ENCODE results near the gene IFNG-AS1.

IFNG-AS1 gene

DNA sequence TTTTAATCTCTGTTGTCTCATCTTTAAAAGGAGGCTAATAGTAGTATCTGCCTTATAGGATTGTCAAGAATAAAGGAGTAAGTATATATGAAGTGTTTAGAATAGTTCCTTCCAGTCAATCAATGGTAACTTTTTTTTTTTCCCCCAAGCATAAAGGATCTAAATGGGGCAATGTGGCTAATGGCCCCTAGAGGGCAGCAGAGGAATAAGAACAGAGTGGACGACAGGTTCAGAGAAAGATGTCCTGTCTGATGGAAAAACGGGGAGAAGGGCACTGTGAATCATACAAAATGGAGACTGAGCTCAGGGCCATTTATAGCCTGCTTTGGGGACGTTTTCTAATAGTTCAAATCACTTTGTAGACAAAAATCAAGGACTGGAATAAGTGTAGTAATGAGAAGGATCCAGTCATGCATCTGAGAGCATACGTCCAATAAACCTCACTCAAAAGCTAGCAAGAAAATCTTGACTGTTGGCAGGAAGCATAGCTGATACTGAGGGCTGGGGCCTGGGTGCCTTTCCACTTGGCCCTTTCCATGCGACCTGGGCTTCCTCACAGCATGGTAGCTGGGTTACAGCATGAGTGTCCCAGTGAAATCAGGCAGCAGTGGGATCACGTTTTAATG is 51.3 kb downstream of the IFNG-AS1 start:
- DNase-seq = peak; percentile 53

DNA sequence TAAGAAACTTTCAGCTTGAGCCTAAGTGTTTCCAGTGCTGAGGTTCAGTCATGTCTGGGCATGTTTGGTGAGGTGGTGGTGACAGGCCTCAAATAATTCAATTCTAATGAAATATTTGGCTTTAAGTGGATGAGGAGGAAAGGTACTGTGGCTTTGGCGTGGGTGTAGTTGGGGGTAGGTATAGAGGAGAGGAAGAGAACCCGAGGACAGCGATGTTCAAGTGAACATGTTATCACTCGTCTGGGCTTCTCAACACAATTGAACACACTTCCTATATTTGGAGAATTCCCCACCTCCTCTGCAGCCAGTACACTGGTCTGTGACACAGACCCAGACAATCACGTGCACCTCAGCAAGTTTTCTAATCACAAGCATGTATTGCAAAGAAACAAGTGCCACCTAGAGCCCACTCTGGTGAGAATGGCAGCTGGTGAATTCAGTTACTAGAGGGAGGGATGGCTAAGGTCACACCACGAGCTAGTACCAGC is 53.0 kb downstream of the IFNG-AS1 start:
- no peak for DNase-seq

DNA sequence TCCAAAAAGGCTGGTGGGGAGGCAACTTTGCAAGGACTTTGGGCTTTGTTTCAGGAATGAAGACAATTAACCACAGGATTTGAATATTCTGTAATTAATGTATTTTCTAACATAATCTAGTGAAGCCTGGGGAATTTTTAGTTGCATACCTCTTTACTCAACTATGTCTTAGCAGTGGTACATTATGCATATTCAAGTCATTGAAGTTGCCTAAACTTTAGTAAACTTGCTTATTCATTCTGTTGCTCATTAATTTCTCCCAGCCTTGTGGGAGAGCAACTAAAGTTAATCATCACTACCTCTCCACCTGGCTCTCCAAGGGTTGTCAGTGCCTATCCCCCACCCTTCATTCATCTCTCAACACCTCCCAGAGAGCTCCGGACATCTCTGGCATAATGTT is 54.2 kb downstream of the IFNG-AS1 start:
- DNase-seq = no peak

DNA sequence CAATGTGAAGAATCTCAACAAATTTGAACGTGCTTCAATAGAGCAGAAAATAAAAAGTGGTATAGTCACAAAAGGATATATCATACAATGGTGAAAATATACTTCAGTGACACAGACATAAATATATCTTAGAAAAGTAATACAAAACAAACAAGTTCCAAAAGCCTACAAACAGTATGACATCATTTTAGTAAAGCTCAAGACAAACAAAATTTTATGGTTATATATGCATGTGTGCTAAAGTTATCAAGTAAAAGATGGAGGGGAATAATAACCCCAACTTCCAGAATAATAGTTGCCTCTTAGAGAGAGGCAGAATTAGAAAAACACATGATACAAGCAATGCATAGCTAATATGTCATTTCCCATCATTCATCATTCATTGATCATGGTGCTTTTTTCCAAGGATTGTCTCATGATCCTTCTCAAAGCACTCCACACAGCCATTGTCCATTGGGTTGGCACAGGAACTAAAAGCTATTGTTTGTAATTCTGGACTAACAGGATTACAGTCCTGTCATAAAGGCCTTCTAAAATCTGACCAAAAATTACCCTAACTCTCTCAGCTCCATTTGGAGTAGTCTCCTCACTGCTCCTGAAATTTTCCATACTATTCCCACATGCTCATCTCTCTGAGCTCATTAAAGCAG is 59.5 kb downstream of the IFNG-AS1 start:
- DNase-seq = no peak

DNA sequence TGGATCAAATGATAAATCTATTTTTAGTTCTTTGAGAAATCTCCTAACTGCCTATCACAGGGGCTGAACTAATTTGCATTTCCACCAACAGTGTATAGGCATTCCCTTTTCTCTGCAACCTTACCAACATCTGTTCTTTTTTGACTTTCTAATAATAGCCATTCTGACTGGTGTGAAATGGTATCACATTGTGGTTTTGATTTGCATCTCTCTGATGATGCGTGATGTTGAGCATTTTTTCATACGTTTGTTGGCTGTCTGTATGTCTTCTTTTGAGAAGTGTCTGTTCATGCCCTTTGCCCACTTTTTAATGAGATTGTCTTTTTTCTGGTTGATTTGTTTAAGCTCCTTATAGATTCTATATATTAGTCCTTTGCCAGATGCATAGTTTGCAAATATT is 67.1 kb downstream of the IFNG-AS1 start:
- DNase-seq = no peak

DNA sequence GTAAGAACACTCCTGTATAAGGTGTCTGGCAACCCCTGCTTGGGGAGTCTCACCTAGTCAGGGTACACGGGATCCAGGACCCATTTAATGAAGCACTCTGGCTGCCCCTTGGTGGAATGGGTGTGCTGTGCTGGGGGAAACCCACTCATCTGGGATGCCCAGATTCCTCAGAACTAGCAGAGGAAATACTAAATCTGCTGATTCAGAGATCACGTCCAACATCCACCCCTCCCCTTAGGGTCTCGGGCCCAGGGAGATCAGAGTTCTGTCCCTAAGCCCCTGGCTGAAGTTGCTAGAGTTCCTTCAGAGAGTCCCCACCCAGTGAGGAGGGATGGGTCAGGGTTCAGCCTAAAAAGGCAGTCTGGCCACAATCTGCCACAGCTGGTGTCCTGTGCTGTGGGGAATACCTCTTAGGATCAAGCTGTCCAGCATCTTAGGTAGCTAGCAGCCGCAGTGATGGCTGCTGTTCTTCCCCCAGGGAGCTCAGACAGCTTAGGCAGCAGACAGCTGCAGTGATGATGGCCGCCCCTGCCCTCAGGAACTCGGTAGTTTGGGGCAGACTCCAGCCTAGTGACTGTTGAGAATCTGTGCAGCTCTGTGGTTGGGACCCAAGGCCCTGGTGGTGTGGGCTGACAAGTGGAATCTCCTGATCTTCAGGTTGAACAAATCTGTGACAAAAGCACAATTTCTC is 74.8 kb downstream of the IFNG-AS1 start:
- no peak for DNase-seq

DNA sequence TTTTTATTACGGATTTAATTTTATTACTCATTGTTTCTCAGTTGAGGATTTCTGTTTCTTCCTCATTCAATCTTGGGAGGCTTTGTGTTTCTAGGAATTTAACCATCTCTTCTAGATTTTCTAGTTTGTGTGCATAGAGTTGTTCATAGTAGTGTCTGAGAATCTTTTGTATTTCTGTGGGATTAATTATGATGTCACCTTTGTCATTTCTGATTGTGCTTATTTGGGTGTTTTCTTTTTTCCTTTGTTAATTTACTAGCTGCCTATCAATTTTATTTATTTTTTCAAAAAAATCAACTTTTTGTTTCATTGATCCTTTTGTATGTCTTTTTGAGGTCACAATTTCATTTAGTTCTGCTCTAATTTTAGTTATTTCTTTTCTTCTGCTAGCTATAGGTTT is 75.9 kb downstream of the IFNG-AS1 start:
- no peak for DNase-seq

DNA sequence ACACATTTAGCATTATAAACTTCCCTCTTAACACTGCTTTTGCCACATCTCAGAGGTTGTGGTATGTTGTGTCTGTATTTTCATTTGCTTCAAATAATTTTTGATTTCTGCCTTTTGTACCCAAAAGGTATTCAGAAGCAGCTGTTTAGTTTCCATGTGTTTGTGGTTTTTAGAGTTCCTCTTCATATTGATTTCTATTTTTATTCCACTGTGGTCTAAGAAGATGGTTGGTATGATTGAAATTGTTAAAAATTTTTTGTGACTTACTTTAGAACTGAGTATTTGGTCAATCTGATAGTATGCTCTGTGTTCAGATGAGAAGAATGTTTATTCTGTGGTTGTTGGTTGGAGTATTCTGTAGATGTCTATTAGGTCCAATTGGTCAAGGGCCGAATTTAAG is 76.4 kb downstream of the IFNG-AS1 start:
- no peak for DNase-seq

DNA sequence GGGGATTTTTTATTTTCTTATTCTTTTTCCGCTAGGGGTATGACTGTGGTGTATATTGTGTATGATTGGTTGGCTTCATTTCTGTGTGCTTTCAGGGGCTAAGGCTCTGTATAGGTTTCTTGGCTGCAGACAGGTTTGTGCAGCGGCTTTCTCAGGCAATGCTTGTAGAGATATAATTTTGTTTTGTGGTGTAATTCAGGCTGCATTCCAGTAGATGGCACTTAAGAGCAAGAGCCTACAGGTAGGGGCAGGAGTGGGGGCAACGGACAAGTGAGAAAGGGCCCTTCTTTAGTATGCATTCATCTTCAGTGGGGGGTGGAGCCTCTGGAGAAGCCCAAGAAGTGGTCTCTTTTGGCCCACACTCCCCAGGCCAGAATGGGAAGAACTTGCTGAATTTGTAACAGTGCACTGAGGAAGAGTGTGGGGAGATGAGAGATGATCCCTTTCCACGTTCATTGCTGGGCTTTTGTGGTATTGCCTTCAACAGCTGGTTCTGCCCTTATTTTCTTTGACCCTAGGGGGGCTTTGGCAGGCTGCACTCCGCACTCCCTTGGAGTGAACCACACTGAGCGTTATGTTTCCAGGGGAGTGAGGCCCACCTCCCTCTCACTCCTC is 78.6 kb downstream of the IFNG-AS1 start:
- DNase-seq = no peak

DNA sequence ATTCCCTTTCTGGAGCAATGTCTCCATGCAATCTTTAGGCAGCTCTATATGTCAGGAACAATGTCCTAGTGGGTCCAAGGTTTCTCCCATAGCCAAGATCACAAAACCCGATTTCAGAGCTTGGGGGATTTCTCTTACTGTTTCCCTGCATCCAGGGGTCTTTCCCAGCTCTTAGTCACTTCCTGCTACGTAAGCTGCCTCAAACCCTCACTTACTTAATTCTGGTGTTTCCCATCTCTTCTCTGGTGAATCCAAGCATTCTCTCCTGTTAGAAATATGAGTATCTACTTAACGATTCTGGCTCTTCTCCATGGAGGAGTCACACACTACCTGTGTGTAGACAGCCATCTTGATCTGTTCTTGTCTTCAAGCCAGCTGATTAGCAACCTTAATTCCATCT is 80.0 kb downstream of the IFNG-AS1 start:
- no peak for DNase-seq

Data from right forelimb (tissue), 1 donor.